Gastroesophageal sphincter (tissue), 3 donors: ENCODE results near the gene SORCS3.

Experiments
- CTCF ChIP-seq, 4 experiments: fragments of 200-600 bp in 2 of 4; fragments of 450-650 bp in 2 of 4; sonication (generic) in 1 of 4; IDR thresholded peaks; one replicate each; pipeline ENCODE4 v1.5.1; 2017 to 2019; ENCODE audit warnings: antibody characterized with exemption in 4 of 4, mild to moderate bottlenecking in 2 of 4, moderate library complexity in 2 of 4
- POLR2A ChIP-seq, 2 donors: fragments of 450-650 bp; IDR thresholded peaks; one replicate each; pipeline ENCODE4 v1.6.1; 2017; ENCODE audit warnings: antibody characterized with exemption in 2 of 2, mild to moderate bottlenecking in 2 of 2, moderate library complexity in 1 of 2

GRCh38 chr10:105024184-105024583, 383.1 kb downstream of the SORCS3 start:
- TF ChIP-seq CTCF (IDR thresholded peaks at IDR 0.05): no peak
- no peak for TF ChIP-seq POLR2A (IDR thresholded peaks at IDR 0.05)
